GM23338 (cell line): ENCODE results near the gene PAX6. TPM values are rescaled to one million over a fixed set of nuclear protein-coding genes. Genes with fewer than 3 reads are reported as not detected.

ENCODE experiments used
- ATAC-seq: fragments of 200-7000 bp; cut with Tn5 transposase; 3 replicates; pipeline ENCODE4 v1.9.1; 2020
- DNase-seq: peaks from one replicate; pipeline ENCODE4 v3.0.0-alpha.2; 2015; ENCODE audit warnings: low spot score
- H2AFZ ChIP-seq: fragments of 200-600 bp; sonication (generic); 2 replicates; pipeline ENCODE4 v1.8.0; 2016; ENCODE audit warnings: antibody characterized with exemption, mild to moderate bottlenecking, moderate library complexity
- H3F3A ChIP-seq: fragments of 200-600 bp; sonication (generic); replicated peaks from 2 replicates; pipeline ENCODE4 v1.8.0; 2017; ENCODE audit warnings: antibody characterized with exemption, mixed run types, low read depth
- H3K27ac ChIP-seq: fragments of 200-600 bp; sonication (generic); 2 replicates; pipeline ENCODE4 v1.6.1; 2016; ENCODE audit warnings: low read depth
- H3K27me3 ChIP-seq: fragments of 200-600 bp; sonication (generic); 2 replicates; pipeline ENCODE4 v1.8.0; 2016; ENCODE audit warnings: mild to moderate bottlenecking, mixed run types, moderate library complexity; ENCODE audit not compliant: insufficient read depth
- H3K36me3 ChIP-seq: fragments of 200-600 bp; sonication (generic); 2 replicates; pipeline ENCODE4 v1.8.0; 2016; ENCODE audit warnings: mild to moderate bottlenecking; ENCODE audit not compliant: insufficient read depth
- H3K4me1 ChIP-seq: fragments of 200-600 bp; sonication (generic); 2 replicates; pipeline ENCODE4 v1.8.0; 2016; ENCODE audit warnings: mild to moderate bottlenecking, moderate library complexity; ENCODE audit not compliant: insufficient read depth
- H3K4me2 ChIP-seq: fragments of 200-600 bp; sonication (generic); 2 replicates; pipeline ENCODE4 v1.7.1; 2017; ENCODE audit warnings: mixed run types
- H3K4me3 ChIP-seq: fragments of 200-600 bp; sonication (generic); 2 replicates; pipeline ENCODE4 v1.6.1; 2016; ENCODE audit warnings: mixed run types
- H3K79me2 ChIP-seq: fragments of 200-600 bp; sonication (generic); replicated peaks from 2 replicates; pipeline ENCODE4 v1.8.0; 2017; ENCODE audit warnings: mild to moderate bottlenecking; ENCODE audit not compliant: insufficient read depth
- H3K9me2 ChIP-seq: fragments of 200-600 bp; sonication (generic); 2 replicates; pipeline ENCODE4 v1.8.0; 2017; ENCODE audit not compliant: insufficient read depth
- H4K20me1 ChIP-seq: fragments of 200-600 bp; sonication (generic); replicated peaks from 2 replicates; pipeline ENCODE4 v1.8.0; 2017; ENCODE audit warnings: mild to moderate bottlenecking; ENCODE audit not compliant: insufficient read depth
- H3K27ac Mint-ChIP-seq: 2 replicates; pipeline ENCODE4 v1.8.0; 2020; ENCODE audit warnings: inconsistent platforms, mild to moderate bottlenecking, moderate library complexity, mixed read lengths
- H3K27me3 Mint-ChIP-seq: 3 replicates; pipeline ENCODE4 v1.8.0; 2022; ENCODE audit warnings: low read depth, mild to moderate bottlenecking, moderate library complexity, mixed read lengths, inconsistent platforms; ENCODE audit not compliant: insufficient read depth, poor library complexity
- H3K36me3 Mint-ChIP-seq: 3 replicates; pipeline ENCODE4 v1.8.0; 2021; ENCODE audit warnings: low read depth, mild to moderate bottlenecking, inconsistent platforms, moderate library complexity, mixed read lengths
- H3K4me1 Mint-ChIP-seq: 3 replicates; pipeline ENCODE4 v1.8.0; 2020; ENCODE audit warnings: mild to moderate bottlenecking, inconsistent platforms, mixed read lengths
- H3K4me3 Mint-ChIP-seq: 3 replicates; pipeline ENCODE4 v1.8.0; 2021; ENCODE audit warnings: moderate library complexity, mild to moderate bottlenecking, inconsistent platforms, mixed read lengths
- H3K9me3 Mint-ChIP-seq: 3 replicates; pipeline ENCODE4 v1.8.0; 2020; ENCODE audit warnings: moderate library complexity, mild to moderate bottlenecking, inconsistent platforms, mixed read lengths
- CREB1 ChIP-seq: fragments of 250-450 bp; sonication (Bioruptor Pico); IDR thresholded peaks from 2 replicates; pipeline ENCODE4 v1.5.0; 2020; ENCODE audit warnings: low read depth, mild to moderate bottlenecking, moderate library complexity
- CTCF ChIP-seq, 2 experiments: fragments of 200-600 bp in 1 of 2; sonication (generic) in 1 of 2; conservative IDR thresholded peaks; 2 replicates each; pipeline versions ENCODE4 v1.5.1 to v1.6.1; 2016 to 2017; ENCODE audit warnings: antibody characterized with exemption in 2 of 2, low read depth in 2 of 2, mild to moderate bottlenecking in 2 of 2, moderate library complexity in 1 of 2
- EZH2 ChIP-seq: fragments of 200-600 bp; sonication (generic); IDR thresholded peaks from one replicate; pipeline ENCODE4 v1.8.0; 2017; ENCODE audit warnings: antibody characterized with exemption, mild to moderate bottlenecking, low read depth; ENCODE audit not compliant: unreplicated experiment
- EZH2phosphoT487 ChIP-seq: fragments of 200-600 bp; sonication (generic); IDR thresholded peaks from one replicate; pipeline ENCODE4 v1.8.1; 2018; ENCODE audit warnings: antibody characterized with exemption; ENCODE audit not compliant: unreplicated experiment
- JUNB ChIP-seq: IDR thresholded peaks from one replicate; pipeline ENCODE4 v1.6.1; 2016; ENCODE audit warnings: antibody characterized with exemption; ENCODE audit not compliant: unreplicated experiment
- NANOG ChIP-seq: IDR thresholded peaks from 2 replicates; pipeline ENCODE4 v1.6.1; 2016; ENCODE audit warnings: antibody characterized with exemption, borderline replicate concordance
- POLR2AphosphoS5 ChIP-seq: IDR thresholded peaks from 2 replicates; pipeline ENCODE4 v1.6.1; 2016; ENCODE audit warnings: antibody characterized with exemption, low read depth
- STAT1 ChIP-seq: IDR thresholded peaks from one replicate; pipeline ENCODE4 v1.6.1; 2016; ENCODE audit warnings: antibody characterized with exemption; ENCODE audit not compliant: unreplicated experiment
- polyA plus RNA-seq: library from polyadenylated mRNA; unstranded; fragments of >200 nt; fragmentation: Nextera tagmentation; extraction: Ambion mirVana; gene quantifications from 2 replicates; pipeline ENCODE4 v1.2.1, GENCODE V29; 2016
- total RNA-seq: library from RNA; depleted of rRNA; stranded (reverse); fragments of >200 nt; shearing (Covaris generic); gene quantifications from 2 replicates; pipeline ENCODE4 v1.2.3, GENCODE V29; 2014
- TF ChIP-seq, protein P1 (sequence below): IDR thresholded peaks from one replicate; pipeline ENCODE4 v1.6.1; 2018; ENCODE audit warnings: antibody characterized with exemption; ENCODE audit not compliant: unreplicated experiment
- TF ChIP-seq, protein P2 (sequence below): fragments of 250-450 bp; sonication (Bioruptor Pico); IDR thresholded peaks from 2 replicates; pipeline ENCODE4 v1.5.0; 2020; ENCODE audit warnings: mild to moderate bottlenecking, moderate library complexity

PAX6 gene
- total and polyA plus RNA-seq, 2 experiments from 2014 or later = 0.17 to 0.45 TPM

DNA sequence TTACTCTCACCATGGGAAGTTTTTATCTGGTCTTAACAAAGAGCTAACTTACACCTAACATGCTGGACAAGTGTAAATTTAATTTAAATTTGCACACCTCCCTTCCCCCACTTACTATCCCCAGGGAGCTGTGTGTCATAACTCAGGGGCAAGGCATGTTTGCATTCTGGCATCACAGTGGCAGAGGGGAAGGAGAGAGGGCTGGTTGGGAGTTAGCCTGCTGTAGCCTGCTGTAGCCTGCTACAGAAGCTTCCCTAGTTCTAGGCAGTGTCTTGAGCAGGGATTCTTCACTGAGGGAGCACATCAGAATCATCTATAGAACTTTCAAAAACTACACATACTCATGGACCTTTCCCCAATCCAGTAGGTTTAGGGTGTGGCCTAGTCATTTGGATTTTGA lies 49.3 kb upstream of the PAX6 start:
- Histone ChIP-seq H3K27me3 (no peaks in the 10 kb centered on the region), H2AFZ (no peak overlapping the region), H4K20me1 (no peaks in the 10 kb centered on the region), H3K36me3 (no peaks in the 10 kb centered on the region), H3F3A (no peaks in the 10 kb centered on the region), H3K4me3 (no peak overlapping the region), H3K4me2 (no peak overlapping the region), H3K9me2 (peaks cover 12% of the 10 kb centered on the region), H3K27ac (no peak overlapping the region), H3K4me1 (peaks cover 21% of the 10 kb centered on the region), H3K79me2 (no peaks in the 10 kb centered on the region)
- Mint-ChIP-seq H3K36me3 (peaks cover 16% of the 10 kb centered on the region), H3K4me1 (peaks cover 28% of the 10 kb centered on the region), H3K4me3 (no peak overlapping the region), H3K27ac (no peak overlapping the region), H3K27me3 (peaks cover 13% of the 10 kb centered on the region), H3K9me3 (peaks cover 19% of the 10 kb centered on the region)
- DNase-seq (no peak), ATAC-seq (no peak)
- TF ChIP-seq STAT1 (no peak), NANOG (no peak), EZH2 (no peak), POLR2AphosphoS5 (no peak), CTCF (conservative IDR thresholded peaks at IDR 0.05; ENCODE audit: low read depth in 2 of 2) (no peak), CREB1 (CRISPR knock-in tag) (no peak)
- TF ChIP-seq, protein P1, sequence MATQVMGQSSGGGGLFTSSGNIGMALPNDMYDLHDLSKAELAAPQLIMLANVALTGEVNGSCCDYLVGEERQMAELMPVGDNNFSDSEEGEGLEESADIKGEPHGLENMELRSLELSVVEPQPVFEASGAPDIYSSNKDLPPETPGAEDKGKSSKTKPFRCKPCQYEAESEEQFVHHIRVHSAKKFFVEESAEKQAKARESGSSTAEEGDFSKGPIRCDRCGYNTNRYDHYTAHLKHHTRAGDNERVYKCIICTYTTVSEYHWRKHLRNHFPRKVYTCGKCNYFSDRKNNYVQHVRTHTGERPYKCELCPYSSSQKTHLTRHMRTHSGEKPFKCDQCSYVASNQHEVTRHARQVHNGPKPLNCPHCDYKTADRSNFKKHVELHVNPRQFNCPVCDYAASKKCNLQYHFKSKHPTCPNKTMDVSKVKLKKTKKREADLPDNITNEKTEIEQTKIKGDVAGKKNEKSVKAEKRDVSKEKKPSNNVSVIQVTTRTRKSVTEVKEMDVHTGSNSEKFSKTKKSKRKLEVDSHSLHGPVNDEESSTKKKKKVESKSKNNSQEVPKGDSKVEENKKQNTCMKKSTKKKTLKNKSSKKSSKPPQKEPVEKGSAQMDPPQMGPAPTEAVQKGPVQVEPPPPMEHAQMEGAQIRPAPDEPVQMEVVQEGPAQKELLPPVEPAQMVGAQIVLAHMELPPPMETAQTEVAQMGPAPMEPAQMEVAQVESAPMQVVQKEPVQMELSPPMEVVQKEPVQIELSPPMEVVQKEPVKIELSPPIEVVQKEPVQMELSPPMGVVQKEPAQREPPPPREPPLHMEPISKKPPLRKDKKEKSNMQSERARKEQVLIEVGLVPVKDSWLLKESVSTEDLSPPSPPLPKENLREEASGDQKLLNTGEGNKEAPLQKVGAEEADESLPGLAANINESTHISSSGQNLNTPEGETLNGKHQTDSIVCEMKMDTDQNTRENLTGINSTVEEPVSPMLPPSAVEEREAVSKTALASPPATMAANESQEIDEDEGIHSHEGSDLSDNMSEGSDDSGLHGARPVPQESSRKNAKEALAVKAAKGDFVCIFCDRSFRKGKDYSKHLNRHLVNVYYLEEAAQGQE = no peak

- H3K36me3 Mint-ChIP-seq = peaks cover 4% of the 10 kb centered on the region; the same call in 1 of the 3 replicates
- no peak overlapping the region for H3K4me3 ChIP-seq
- H3K27me3 Mint-ChIP-seq = peaks cover 3% of the 10 kb centered on the region
- H3K27ac ChIP-seq = no peak overlapping the region
- no peaks in the 10 kb centered on the region for H4K20me1 ChIP-seq
- no peak overlapping the region for H2AFZ ChIP-seq
- no peak for DNase-seq
- H3K4me2 ChIP-seq = no peak overlapping the region
- H3K4me1 Mint-ChIP-seq = no peaks in the 10 kb centered on the region; the same call in 2 of the 3 replicates
- ATAC-seq = no peak
- peaks cover 15% of the 10 kb centered on the region for H3K9me2 ChIP-seq
- no peaks in the 10 kb centered on the region for H3F3A ChIP-seq
- H3K36me3 ChIP-seq = no peaks in the 10 kb centered on the region
- no peaks in the 10 kb centered on the region for H3K27me3 ChIP-seq
- peaks cover 3% of the 10 kb centered on the region; the same call in 1 of the 3 replicates for H3K9me3 Mint-ChIP-seq
- H3K4me3 Mint-ChIP-seq = no peak overlapping the region
- H3K79me2 ChIP-seq = no peaks in the 10 kb centered on the region
- no peak overlapping the region for H3K27ac Mint-ChIP-seq
- H3K4me1 ChIP-seq = no peaks in the 10 kb centered on the region
- TF ChIP-seq, protein P2, sequence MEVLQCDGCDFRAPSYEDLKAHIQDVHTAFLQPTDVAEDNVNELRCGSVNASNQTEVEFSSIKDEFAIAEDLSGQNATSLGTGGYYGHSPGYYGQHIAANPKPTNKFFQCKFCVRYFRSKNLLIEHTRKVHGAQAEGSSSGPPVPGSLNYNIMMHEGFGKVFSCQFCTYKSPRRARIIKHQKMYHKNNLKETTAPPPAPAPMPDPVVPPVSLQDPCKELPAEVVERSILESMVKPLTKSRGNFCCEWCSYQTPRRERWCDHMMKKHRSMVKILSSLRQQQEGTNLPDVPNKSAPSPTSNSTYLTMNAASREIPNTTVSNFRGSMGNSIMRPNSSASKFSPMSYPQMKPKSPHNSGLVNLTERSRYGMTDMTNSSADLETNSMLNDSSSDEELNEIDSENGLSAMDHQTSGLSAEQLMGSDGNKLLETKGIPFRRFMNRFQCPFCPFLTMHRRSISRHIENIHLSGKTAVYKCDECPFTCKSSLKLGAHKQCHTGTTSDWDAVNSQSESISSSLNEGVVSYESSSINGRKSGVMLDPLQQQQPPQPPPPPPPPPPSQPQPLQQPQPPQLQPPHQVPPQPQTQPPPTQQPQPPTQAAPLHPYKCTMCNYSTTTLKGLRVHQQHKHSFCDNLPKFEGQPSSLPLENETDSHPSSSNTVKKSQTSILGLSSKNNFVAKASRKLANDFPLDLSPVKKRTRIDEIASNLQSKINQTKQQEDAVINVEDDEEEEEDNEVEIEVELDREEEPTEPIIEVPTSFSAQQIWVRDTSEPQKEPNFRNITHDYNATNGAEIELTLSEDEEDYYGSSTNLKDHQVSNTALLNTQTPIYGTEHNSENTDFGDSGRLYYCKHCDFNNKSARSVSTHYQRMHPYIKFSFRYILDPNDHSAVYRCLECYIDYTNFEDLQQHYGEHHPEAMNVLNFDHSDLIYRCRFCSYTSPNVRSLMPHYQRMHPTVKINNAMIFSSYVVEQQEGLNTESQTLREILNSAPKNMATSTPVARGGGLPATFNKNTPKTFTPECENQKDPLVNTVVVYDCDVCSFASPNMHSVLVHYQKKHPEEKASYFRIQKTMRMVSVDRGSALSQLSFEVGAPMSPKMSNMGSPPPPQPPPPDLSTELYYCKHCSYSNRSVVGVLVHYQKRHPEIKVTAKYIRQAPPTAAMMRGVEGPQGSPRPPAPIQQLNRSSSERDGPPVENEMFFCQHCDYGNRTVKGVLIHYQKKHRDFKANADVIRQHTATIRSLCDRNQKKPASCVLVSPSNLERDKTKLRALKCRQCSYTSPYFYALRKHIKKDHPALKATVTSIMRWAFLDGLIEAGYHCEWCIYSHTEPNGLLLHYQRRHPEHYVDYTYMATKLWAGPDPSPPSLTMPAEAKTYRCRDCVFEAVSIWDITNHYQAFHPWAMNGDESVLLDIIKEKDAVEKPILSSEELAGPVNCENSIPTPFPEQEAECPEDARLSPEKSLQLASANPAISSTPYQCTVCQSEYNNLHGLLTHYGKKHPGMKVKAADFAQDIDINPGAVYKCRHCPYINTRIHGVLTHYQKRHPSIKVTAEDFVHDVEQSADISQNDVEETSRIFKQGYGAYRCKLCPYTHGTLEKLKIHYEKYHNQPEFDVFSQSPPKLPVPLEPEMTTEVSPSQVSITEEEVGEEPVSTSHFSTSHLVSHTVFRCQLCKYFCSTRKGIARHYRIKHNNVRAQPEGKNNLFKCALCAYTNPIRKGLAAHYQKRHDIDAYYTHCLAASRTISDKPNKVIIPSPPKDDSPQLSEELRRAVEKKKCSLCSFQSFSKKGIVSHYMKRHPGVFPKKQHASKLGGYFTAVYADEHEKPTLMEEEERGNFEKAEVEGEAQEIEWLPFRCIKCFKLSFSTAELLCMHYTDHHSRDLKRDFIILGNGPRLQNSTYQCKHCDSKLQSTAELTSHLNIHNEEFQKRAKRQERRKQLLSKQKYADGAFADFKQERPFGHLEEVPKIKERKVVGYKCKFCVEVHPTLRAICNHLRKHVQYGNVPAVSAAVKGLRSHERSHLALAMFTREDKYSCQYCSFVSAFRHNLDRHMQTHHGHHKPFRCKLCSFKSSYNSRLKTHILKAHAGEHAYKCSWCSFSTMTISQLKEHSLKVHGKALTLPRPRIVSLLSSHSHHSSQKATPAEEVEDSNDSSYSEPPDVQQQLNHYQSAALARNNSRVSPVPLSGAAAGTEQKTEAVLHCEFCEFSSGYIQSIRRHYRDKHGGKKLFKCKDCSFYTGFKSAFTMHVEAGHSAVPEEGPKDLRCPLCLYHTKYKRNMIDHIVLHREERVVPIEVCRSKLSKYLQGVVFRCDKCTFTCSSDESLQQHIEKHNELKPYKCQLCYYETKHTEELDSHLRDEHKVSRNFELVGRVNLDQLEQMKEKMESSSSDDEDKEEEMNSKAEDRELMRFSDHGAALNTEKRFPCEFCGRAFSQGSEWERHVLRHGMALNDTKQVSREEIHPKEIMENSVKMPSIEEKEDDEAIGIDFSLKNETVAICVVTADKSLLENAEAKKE (CRISPR knock-in tag) = no peak
- TF ChIP-seq JUNB (no peak), EZH2phosphoT487 (no peak), EZH2 (no peak), CREB1 (CRISPR knock-in tag) (no peak)
Observed at GRCh38 chr11:31856248-31856647, 45.1 kb upstream of the PAX6 start.
